Tibial artery (tissue), 4 donors: ENCODE measurements around the gene MTHFSD.

ENCODE experiments used
- DNase-seq, 2 donors: peaks; one replicate each; pipeline ENCODE4 v3.0.0-alpha.2; 2019
- H3K27ac ChIP-seq, 2 donors: fragments of 200-600 bp; sonication (generic) in 1 of 2; 1 replicate in 1 of 2; 2 replicates in 1 of 2; pipeline ENCODE4 v1.5.1; 2018 to 2019; ENCODE audit warnings: mild to moderate bottlenecking in 1 of 2
- H3K27me3 ChIP-seq, 2 donors: fragments of 200-600 bp; sonication (generic) in 1 of 2; one replicate each; pipeline versions ENCODE4 v1.5.1 to v1.6.0; 2016 to 2019
- H3K36me3 ChIP-seq, 3 donors: fragments of 200-600 bp; sonication (generic) in 2 of 3; one replicate each; pipeline ENCODE4 v1.5.1; 2016 to 2019; ENCODE audit warnings: mild to moderate bottlenecking in 2 of 3
- H3K4me1 ChIP-seq, 4 donors: fragments of 200-600 bp; sonication (generic) in 2 of 4; 1 replicate in 3 of 4; 2 replicates in 1 of 4; pipeline ENCODE4 v1.5.1; 2016 to 2019
- H3K4me3 ChIP-seq, 2 donors: fragments of 200-600 bp; sonication (generic) in 1 of 2; 1 replicate in 1 of 2; 2 replicates in 1 of 2; pipeline ENCODE4 v1.5.1; 2018 to 2019; ENCODE audit warnings: mild to moderate bottlenecking in 2 of 2
- H3K9me3 ChIP-seq, 3 donors: fragments of 200-600 bp; sonication (generic) in 1 of 3; one replicate each; pipeline ENCODE4 v1.5.1; 2016 to 2019
- CTCF ChIP-seq, 2 experiments: fragments of 200-600 bp in 1 of 2; fragments of 450-650 bp in 1 of 2; IDR thresholded peaks; one replicate each; pipeline ENCODE4 v1.5.1; 2017 to 2019; ENCODE audit warnings: antibody characterized with exemption in 2 of 2, mild to moderate bottlenecking in 1 of 2, moderate library complexity in 1 of 2
- intact Hi-C: fragments of 100-400 bp; cut with DNase I; formaldehyde crosslinking; loops from one replicate; pipeline ENCODE4 v1.15.0; 2023; ENCODE audit warnings: low total_unique reads

MTHFSD gene

GRCh38 chr16:86521236-86522197, 33.5 kb downstream of the MTHFSD start:
- Histone ChIP-seq H3K4me1 (peaks cover 0 to 11% (median 4%) of the 10 kb centered on the region in 4 donors), H3K9me3 (peaks cover 0 to 3% (median 0%) of the 10 kb centered on the region in 3 donors), H3K36me3 (no peaks in the 10 kb centered on the region), H3K4me3 (no peak overlapping the region), H3K27ac (no peak overlapping the region), H3K27me3 (peaks cover 0 to 71% of the 10 kb centered on the region in 2 donors)
- DNase-seq: no peak
- no peak for TF ChIP-seq CTCF (IDR thresholded peaks at IDR 0.05)
- intact Hi-C loops: no loop called here

GRCh38 chr16:86520317-86521210, 34.5 kb downstream of the MTHFSD start:
- no peak overlapping the region for H3K4me3 ChIP-seq

GRCh38 chr16:86519649-86520316, 35.3 kb downstream of the MTHFSD start:
- Histone ChIP-seq H3K27me3 (peaks cover 0 to 88% of the 10 kb centered on the region in 2 donors), H3K9me3 (no peaks in the 10 kb centered on the region), H3K4me1 (peaks cover 0 to 20% (median 13%) of the 10 kb centered on the region in 4 donors), H3K27ac (no peak overlapping the region), H3K4me3 (no peak overlapping the region), H3K36me3 (no peaks in the 10 kb centered on the region)
- DNase-seq: peak in 1 of 2 donors; percentile 37
- intact Hi-C loops: loop anchor here (1.0 to 10.0 kb wide), 2 partner anchors 447 to 695 kb away; no protein-coding TSS in a partner anchor
- TF ChIP-seq CTCF (IDR thresholded peaks at IDR 0.05): peak; percentile 78 to 88

More at GRCh38 chr16:86520317-86521210, 34.5 kb downstream of the MTHFSD start:
- H3K9me3 ChIP-seq: no peaks in the 10 kb centered on the region
- H3K27me3 ChIP-seq: peaks cover 0 to 80% of the 10 kb centered on the region in 2 donors
- H3K36me3 ChIP-seq: no peaks in the 10 kb centered on the region
- no peak for DNase-seq
- H3K4me1 ChIP-seq: peaks cover 0 to 17% (median 10%) of the 10 kb centered on the region in 4 donors
- H3K27ac ChIP-seq: no peak overlapping the region
- no peak for TF ChIP-seq CTCF (IDR thresholded peaks at IDR 0.05)
- intact Hi-C loops: loop anchor here (1.0 kb wide), 1 partner anchor 448 kb away; no protein-coding TSS in a partner anchor

- intact Hi-C loops: loop anchor here (10.0 kb wide), 1 partner anchor 694 kb away; no protein-coding TSS in a partner anchor
- Histone ChIP-seq H3K27ac (no peak overlapping the region), H3K4me1 (peaks cover 0 to 20% (median 13%) of the 10 kb centered on the region in 4 donors), H3K27me3 (peaks cover 0 to 94% of the 10 kb centered on the region in 2 donors), H3K36me3 (no peaks in the 10 kb centered on the region), H3K4me3 (no peak overlapping the region), H3K9me3 (no peaks in the 10 kb centered on the region)
- no peak for DNase-seq
- TF ChIP-seq CTCF (IDR thresholded peaks at IDR 0.05): no peak
Measured at GRCh38 chr16:86519007-86519648, 35.9 kb downstream of the MTHFSD start.
